GM19452 (cell line): ENCODE results near the gene TNKS2.
"Not testable (repeated sequence)": the region's sequence is repeated elsewhere in the genome, so short reads cannot be mapped to it uniquely, and the experiment has no call there.

Experiments used
- ATAC-seq: cut with Tn5 transposase; IDR thresholded peaks from one replicate; pipeline ENCODE4 v1.9.1; 2021; ENCODE audit not compliant: unreplicated experiment

TNKS2 gene

GRCh38 chr10:91797874-91798648 lies at the start of gene TNKS2:
Gene TNKS2 (plus strand): TSS chr10:91798426. CDS start chr10:91798691, 265 bp downstream.
- ATAC-seq: peak; percentile 79

- ATAC-seq: not testable (repeated sequence)
These were observed 48.6 kb upstream of the TNKS2 start for GRCh38 chr10:91749592-91749991.

GRCh38 chr10:91756286-91756685 lies 41.9 kb upstream of the TNKS2 start:
- ATAC-seq: no peak

- ATAC-seq: no peak
These were observed 39.7 kb upstream of the TNKS2 start for GRCh38 chr10:91758303-91759146.

GRCh38 chr10:91759581-91759986 lies 38.6 kb upstream of the TNKS2 start:
- ATAC-seq: no peak

- ATAC-seq: no peak
These were observed 36.5 kb upstream of the TNKS2 start for GRCh38 chr10:91761721-91762120.

GRCh38 chr10:91762878-91763277 lies 35.3 kb upstream of the TNKS2 start:
- no peak for ATAC-seq

GRCh38 chr10:91766676-91767075 lies 31.6 kb upstream of the TNKS2 start:
- ATAC-seq: no peak

- no peak for ATAC-seq
These were observed 30.1 kb upstream of the TNKS2 start for GRCh38 chr10:91768123-91768522.

GRCh38 chr10:91771907-91772306 lies 26.3 kb upstream of the TNKS2 start:
- no peak for ATAC-seq

- ATAC-seq: no peak
These were observed 25.8 kb upstream of the TNKS2 start for GRCh38 chr10:91772461-91772860.

GRCh38 chr10:91772869-91773268 lies 25.4 kb upstream of the TNKS2 start:
- ATAC-seq: no peak

GRCh38 chr10:91774571-91774970 lies 23.7 kb upstream of the TNKS2 start:
- ATAC-seq: no peak

- ATAC-seq: no peak
These were observed 22.5 kb upstream of the TNKS2 start for GRCh38 chr10:91775731-91776130.

GRCh38 chr10:91776266-91776665 lies 22.0 kb upstream of the TNKS2 start:
- ATAC-seq: no peak

GRCh38 chr10:91778485-91778884 lies 19.7 kb upstream of the TNKS2 start:
- ATAC-seq: no peak

- no peak for ATAC-seq
These were observed 19.1 kb upstream of the TNKS2 start for GRCh38 chr10:91779011-91779605.

- ATAC-seq: no peak
These were observed 15.7 kb upstream of the TNKS2 start for GRCh38 chr10:91782539-91782938.

GRCh38 chr10:91785830-91786229 lies 12.4 kb upstream of the TNKS2 start:
- ATAC-seq: no peak

- no peak for ATAC-seq
These were observed 11.0 kb upstream of the TNKS2 start for GRCh38 chr10:91787258-91787657.

GRCh38 chr10:91787810-91788209 lies 10.4 kb upstream of the TNKS2 start:
- no peak for ATAC-seq

GRCh38 chr10:91788527-91788926 lies 9.7 kb upstream of the TNKS2 start:
- ATAC-seq: no peak
